Mesendoderm (in vitro differentiated cells): Measurements from ENCODE around the gene HEXIM1.

Source experiments
- DNase-seq: peaks from one replicate; pipeline ENCODE4 v3.0.0; 2013
- H2AK5ac ChIP-seq: 2 replicates; pipeline ENCODE4 v1.6.1; 2013; ENCODE audit warnings: low read length, inconsistent platforms
- H2BK120ac ChIP-seq: 2 replicates; pipeline ENCODE4 v1.6.1; 2013; ENCODE audit warnings: low read depth, mild to moderate bottlenecking, low read length, moderate library complexity, mixed read lengths
- H2BK15ac ChIP-seq: replicated peaks from 2 replicates; pipeline ENCODE4 v1.6.1; 2013; ENCODE audit warnings: low read depth, mild to moderate bottlenecking, moderate library complexity
- H2BK5ac ChIP-seq: 2 replicates; pipeline ENCODE4 v1.6.1; 2013; ENCODE audit warnings: low read length, inconsistent platforms
- H3K18ac ChIP-seq: 2 replicates; pipeline ENCODE4 v1.6.1; 2013; ENCODE audit warnings: mild to moderate bottlenecking, low read length, mixed read lengths
- H3K23ac ChIP-seq: one replicate; pipeline ENCODE4 v1.6.1; 2013; ENCODE audit warnings: low read length
- H3K27ac ChIP-seq: 2 replicates; pipeline ENCODE4 v1.5.1; 2013; ENCODE audit warnings: low read depth, mild to moderate bottlenecking, inconsistent platforms, low read length, moderate library complexity
- H3K27me3 ChIP-seq: 2 replicates; pipeline ENCODE4 v1.6.1; 2013; ENCODE audit warnings: low read length, control low read depth, mild to moderate bottlenecking, inconsistent platforms; ENCODE audit not compliant: insufficient read depth, poor library complexity
- H3K36me3 ChIP-seq: 2 replicates; pipeline ENCODE4 v1.6.1; 2013; ENCODE audit warnings: low read length, inconsistent platforms; ENCODE audit not compliant: control insufficient read depth, insufficient read depth
- H3K4ac ChIP-seq: one replicate; pipeline ENCODE4 v1.6.1; 2013; ENCODE audit warnings: low read depth, mild to moderate bottlenecking, low read length, moderate library complexity
- H3K4me1 ChIP-seq: 2 replicates; pipeline ENCODE4 v1.6.1; 2013; ENCODE audit warnings: low read depth, low read length, inconsistent platforms; ENCODE audit not compliant: control insufficient read depth
- H3K4me2 ChIP-seq: 2 replicates; pipeline ENCODE4 v1.6.1; 2013; ENCODE audit warnings: low read length
- H3K4me3 ChIP-seq: 2 replicates; pipeline ENCODE4 v1.5.1; 2013; ENCODE audit warnings: mild to moderate bottlenecking, low read length
- H3K56ac ChIP-seq: one replicate; pipeline ENCODE4 v1.6.1; 2013; ENCODE audit warnings: low read length
- H3K79me1 ChIP-seq: 2 replicates; pipeline ENCODE4 v1.6.1; 2013; ENCODE audit warnings: low read length, inconsistent platforms
- H3K79me2 ChIP-seq: 2 replicates; pipeline ENCODE4 v1.6.1; 2013; ENCODE audit warnings: mild to moderate bottlenecking, low read length; ENCODE audit not compliant: control insufficient read depth, insufficient read depth
- H3K9ac ChIP-seq: 2 replicates; pipeline ENCODE4 v1.6.1; 2013; ENCODE audit warnings: low read length, inconsistent platforms
- H4K5ac ChIP-seq: one replicate; pipeline ENCODE4 v1.6.1; 2013; ENCODE audit warnings: low read length
- H4K8ac ChIP-seq: one replicate; pipeline ENCODE4 v1.6.1; 2013; ENCODE audit warnings: low read depth, mild to moderate bottlenecking, control low read depth, low read length, moderate library complexity
- WGBS: extraction: QIAGEN DNeasy Blood & Tissue Kit; methylation state at CpG from one replicate; pipeline ENCODE4 v1.1.7; 2013; ENCODE audit warnings: low lambda C conversion rate, missing lambda C conversion rate; ENCODE audit not compliant: insufficient coverage; ENCODE audit errors: extremely low coverage; 5-methylcytosine and 5-hydroxymethylcytosine counted together

The HEXIM1 gene

GRCh38 chr17:45149669-45150664, 1.7 kb downstream of the HEXIM1 start:
- H2BK15ac ChIP-seq, result no peak overlapping the region
- H3K18ac ChIP-seq, result peak overlapping the region; percentile 46
- peaks cover 3% of the 10 kb centered on the region for H3K4me1 ChIP-seq
- no peak overlapping the region for H4K5ac ChIP-seq
- peak overlapping the region; percentile 94 for H3K9ac ChIP-seq
- peak overlapping the region; percentile 91 for H3K4me3 ChIP-seq
- no peak overlapping the region for H2AK5ac ChIP-seq
- peak; percentile 66 for DNase-seq
- H3K27ac ChIP-seq, result peak overlapping the region; percentile 79
- H3K23ac ChIP-seq, result no peak overlapping the region
- H2BK120ac ChIP-seq, result no peak overlapping the region
- H3K4me2 ChIP-seq, result peak overlapping the region; percentile 73
- H4K8ac ChIP-seq, result no peak overlapping the region
- no peak overlapping the region for H2BK5ac ChIP-seq
- H3K56ac ChIP-seq, result peak overlapping the region; percentile 96
- no peak overlapping the region for H3K4ac ChIP-seq
- H3K79me1 ChIP-seq, result peaks cover 6% of the 10 kb centered on the region
- no CpG with 5 or more reads among the region's 56 CpGs for WGBS
- no peaks in the 10 kb centered on the region for H3K27me3 ChIP-seq
- no peaks in the 10 kb centered on the region for H3K36me3 ChIP-seq
- peaks cover 16% of the 10 kb centered on the region for H3K79me2 ChIP-seq

- peaks cover 16% of the 10 kb centered on the region for H3K79me2 ChIP-seq
- H3K4me2 ChIP-seq, result peak overlapping the region; percentile 26
- H3K23ac ChIP-seq, result no peak overlapping the region
- H2BK15ac ChIP-seq, result no peak overlapping the region
- H3K4ac ChIP-seq, result no peak overlapping the region
- H3K79me1 ChIP-seq, result peaks cover 6% of the 10 kb centered on the region
- H2AK5ac ChIP-seq, result no peak overlapping the region
- no peak overlapping the region for H3K4me3 ChIP-seq
- no peak overlapping the region for H3K27ac ChIP-seq
- WGBS, result no CpG with 5 or more reads among the region's 8 CpGs
- H3K18ac ChIP-seq, result no peak overlapping the region
- H3K36me3 ChIP-seq, result no peaks in the 10 kb centered on the region
- no peak overlapping the region for H4K8ac ChIP-seq
- H3K4me1 ChIP-seq, result peaks cover 3% of the 10 kb centered on the region
- peak overlapping the region; percentile 26 for H3K9ac ChIP-seq
- H2BK5ac ChIP-seq, result no peak overlapping the region
- no peak for DNase-seq
- no peak overlapping the region for H4K5ac ChIP-seq
- H3K56ac ChIP-seq, result peak overlapping the region; percentile 20
- H3K27me3 ChIP-seq, result no peaks in the 10 kb centered on the region
- H2BK120ac ChIP-seq, result no peak overlapping the region
These were observed 2.9 kb downstream of the HEXIM1 start for GRCh38 chr17:45150911-45151809.

- peaks cover 1% of the 10 kb centered on the region for H3K79me1 ChIP-seq
- H3K4ac ChIP-seq, result no peak overlapping the region
- no peak overlapping the region for H3K4me3 ChIP-seq
- H3K56ac ChIP-seq, result no peak overlapping the region
- no CpG with 5 or more reads among the region's 4 CpGs for WGBS
- no peak overlapping the region for H3K18ac ChIP-seq
- H3K4me1 ChIP-seq, result peaks cover 1% of the 10 kb centered on the region
- DNase-seq, result no peak
- no peak overlapping the region for H4K8ac ChIP-seq
- no peak overlapping the region for H2BK15ac ChIP-seq
- no peak overlapping the region for H2AK5ac ChIP-seq
- H3K27me3 ChIP-seq, result no peaks in the 10 kb centered on the region
- no peaks in the 10 kb centered on the region for H3K36me3 ChIP-seq
- H3K4me2 ChIP-seq, result no peak overlapping the region
- no peak overlapping the region for H2BK120ac ChIP-seq
- H3K9ac ChIP-seq, result no peak overlapping the region
- no peak overlapping the region for H3K23ac ChIP-seq
- H3K27ac ChIP-seq, result no peak overlapping the region
- peaks cover 9% of the 10 kb centered on the region for H3K79me2 ChIP-seq
- H2BK5ac ChIP-seq, result no peak overlapping the region
- H4K5ac ChIP-seq, result no peak overlapping the region
These were observed 6.8 kb downstream of the HEXIM1 start for GRCh38 chr17:45155029-45155428.

GRCh38 chr17:45155483-45155882, 7.2 kb downstream of the HEXIM1 start:
- Histone ChIP-seq H3K4ac (no peak overlapping the region), H3K27ac (no peak overlapping the region)

GRCh38 chr17:45156242-45156641, 8.0 kb downstream of the HEXIM1 start:
- no peak overlapping the region for H2BK15ac ChIP-seq
- no peak overlapping the region for H2BK5ac ChIP-seq
- H3K23ac ChIP-seq, result no peak overlapping the region
- H3K27me3 ChIP-seq, result no peaks in the 10 kb centered on the region
- no peak overlapping the region for H3K9ac ChIP-seq
- peaks cover 1% of the 10 kb centered on the region for H3K79me2 ChIP-seq
- H2AK5ac ChIP-seq, result no peak overlapping the region
- H3K4me3 ChIP-seq, result no peak overlapping the region
- no peak overlapping the region for H3K4me2 ChIP-seq
- no peak overlapping the region for H4K5ac ChIP-seq
- WGBS, result no CpG with 5 or more reads among the region's 3 CpGs
- no peak overlapping the region for H3K4ac ChIP-seq
- peaks cover 1% of the 10 kb centered on the region for H3K4me1 ChIP-seq
- H3K36me3 ChIP-seq, result no peaks in the 10 kb centered on the region
- H4K8ac ChIP-seq, result no peak overlapping the region
- H3K27ac ChIP-seq, result no peak overlapping the region
- no peak overlapping the region for H2BK120ac ChIP-seq
- H3K18ac ChIP-seq, result no peak overlapping the region
- H3K56ac ChIP-seq, result no peak overlapping the region
- H3K79me1 ChIP-seq, result peaks cover 1% of the 10 kb centered on the region
- no peak for DNase-seq

More at GRCh38 chr17:45155483-45155882, 7.2 kb downstream of the HEXIM1 start:
- Histone ChIP-seq H2BK15ac (no peak overlapping the region), H2BK120ac (no peak overlapping the region), H3K36me3 (no peaks in the 10 kb centered on the region), H4K8ac (no peak overlapping the region), H3K9ac (no peak overlapping the region), H3K79me1 (peaks cover 1% of the 10 kb centered on the region), H3K4me1 (peaks cover 1% of the 10 kb centered on the region), H2AK5ac (no peak overlapping the region), H3K18ac (no peak overlapping the region), H3K23ac (no peak overlapping the region), H3K4me2 (no peak overlapping the region), H2BK5ac (no peak overlapping the region), H3K27me3 (no peaks in the 10 kb centered on the region), H3K4me3 (no peak overlapping the region), H4K5ac (no peak overlapping the region), H3K56ac (no peak overlapping the region), H3K79me2 (peaks cover 7% of the 10 kb centered on the region)
- WGBS, result no CpG with 5 or more reads among the region's 2 CpGs
- DNase-seq, result no peak
